ENCODE data around the gene PLA2G4D.

- no peak for TF ChIP-seq EZH2 (IDR thresholded peaks at IDR 0.05; ENCODE audit: borderline replicate concordance, low read depth, low read length, poor library complexity, severe bottlenecking)
- TF ChIP-seq, protein P1, sequence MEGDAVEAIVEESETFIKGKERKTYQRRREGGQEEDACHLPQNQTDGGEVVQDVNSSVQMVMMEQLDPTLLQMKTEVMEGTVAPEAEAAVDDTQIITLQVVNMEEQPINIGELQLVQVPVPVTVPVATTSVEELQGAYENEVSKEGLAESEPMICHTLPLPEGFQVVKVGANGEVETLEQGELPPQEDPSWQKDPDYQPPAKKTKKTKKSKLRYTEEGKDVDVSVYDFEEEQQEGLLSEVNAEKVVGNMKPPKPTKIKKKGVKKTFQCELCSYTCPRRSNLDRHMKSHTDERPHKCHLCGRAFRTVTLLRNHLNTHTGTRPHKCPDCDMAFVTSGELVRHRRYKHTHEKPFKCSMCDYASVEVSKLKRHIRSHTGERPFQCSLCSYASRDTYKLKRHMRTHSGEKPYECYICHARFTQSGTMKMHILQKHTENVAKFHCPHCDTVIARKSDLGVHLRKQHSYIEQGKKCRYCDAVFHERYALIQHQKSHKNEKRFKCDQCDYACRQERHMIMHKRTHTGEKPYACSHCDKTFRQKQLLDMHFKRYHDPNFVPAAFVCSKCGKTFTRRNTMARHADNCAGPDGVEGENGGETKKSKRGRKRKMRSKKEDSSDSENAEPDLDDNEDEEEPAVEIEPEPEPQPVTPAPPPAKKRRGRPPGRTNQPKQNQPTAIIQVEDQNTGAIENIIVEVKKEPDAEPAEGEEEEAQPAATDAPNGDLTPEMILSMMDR (conservative IDR thresholded peaks at IDR 0.05; ENCODE audit: low read depth, low read length) = no peak
These were observed 1.7 kb downstream of the PLA2G4D start for GRCh38 chr15:42092398-42093318.

Data from A673 (cell line).